NCI-H748 treated with DMSO at 0.1 percent for 48 hours (cell line): ENCODE results near the gene CCNT2.
"Not testable (repeated sequence)": the region's sequence is repeated elsewhere in the genome, so short reads cannot be mapped to it uniquely, and the experiment has no call there.

ENCODE experiments used
- DNase-seq: peaks from one replicate; lab custom pipeline; 2025; lab: John Stamatoyannopoulos, UW

The CCNT2 gene

DNA sequence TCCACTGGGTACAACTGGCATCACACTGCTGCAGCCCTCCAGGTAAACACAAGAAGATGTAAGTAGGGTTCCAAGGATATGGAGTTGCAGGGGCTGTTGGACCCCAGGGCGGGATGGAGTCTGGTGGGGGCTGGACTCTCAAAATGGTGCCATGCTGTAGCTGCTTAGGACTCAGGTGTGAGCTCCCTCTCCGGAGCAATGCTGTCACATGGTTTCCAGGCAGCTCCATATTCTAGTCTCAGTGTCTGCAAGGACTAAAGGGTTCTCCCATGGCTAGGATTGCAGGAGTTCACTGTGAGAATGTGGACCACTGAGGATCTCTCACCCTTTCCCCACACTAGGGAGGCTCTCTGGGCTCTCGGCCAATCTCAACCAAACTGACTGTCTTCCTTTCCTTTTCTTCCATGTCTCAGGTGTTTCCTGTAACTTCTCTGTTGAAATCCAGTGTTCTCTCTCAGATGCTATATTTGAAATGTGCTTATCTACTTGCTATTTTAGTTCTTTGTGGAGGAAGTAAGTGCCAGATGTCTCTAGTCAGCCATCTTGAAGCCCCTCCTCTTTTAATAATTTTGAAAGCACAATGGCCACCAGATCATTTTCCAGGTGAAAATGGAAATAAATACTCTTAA, 57.6 kb downstream of the CCNT2 start:
- DNase-seq = no peak

DNA sequence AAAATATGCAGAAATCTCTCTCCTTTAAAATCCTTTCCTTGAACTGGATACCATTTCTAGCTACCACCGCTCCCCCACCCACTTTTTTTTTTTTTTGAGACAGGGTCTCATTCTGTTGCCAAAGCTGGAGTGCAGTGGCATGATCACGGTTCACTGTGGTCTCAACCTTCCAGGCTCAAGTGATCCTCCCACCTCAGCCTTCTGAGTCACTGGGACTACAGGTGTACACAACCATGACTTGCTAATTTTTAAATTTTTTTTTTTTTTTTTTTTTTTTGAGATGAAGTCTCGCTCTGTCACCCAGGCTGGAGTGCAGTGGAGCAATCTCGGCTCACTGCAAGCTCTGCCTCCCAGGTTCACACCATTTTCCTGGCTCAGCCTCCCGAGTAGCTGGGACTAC, 58.5 kb downstream of the CCNT2 start:
- DNase-seq = not testable (repeated sequence)

- no peak for DNase-seq
Measured at GRCh38 chr2:134979221-134979620, 60.6 kb downstream of the CCNT2 start.

GRCh38 chr2:134980639-134981038, 62.0 kb downstream of the CCNT2 start:
- no peak for DNase-seq

- DNase-seq = no peak
Measured at GRCh38 chr2:134982603-134983002, 64.0 kb downstream of the CCNT2 start.

GRCh38 chr2:134985061-134985460, 66.4 kb downstream of the CCNT2 start:
- DNase-seq = no peak

GRCh38 chr2:134988994-134989605, 70.5 kb downstream of the CCNT2 start:
- DNase-seq = peak; percentile 23

DNA sequence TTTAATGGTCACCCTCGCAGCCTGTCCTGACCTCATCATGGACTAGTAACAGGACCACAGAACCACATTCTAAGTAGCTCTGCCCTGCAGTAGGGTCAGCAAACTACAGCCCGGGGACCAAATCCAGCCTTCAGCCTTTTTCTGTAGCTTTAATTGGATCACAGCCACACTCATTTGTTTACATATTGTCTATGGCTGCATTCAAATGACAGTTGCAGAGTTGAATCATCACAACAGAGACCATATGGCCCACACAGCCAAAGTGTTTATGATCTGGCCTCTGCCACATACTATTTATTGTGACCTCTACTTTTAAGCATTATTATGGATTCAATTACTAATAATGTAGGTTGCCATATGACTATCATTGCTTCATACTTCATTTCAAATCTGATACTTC, 80.9 kb downstream of the CCNT2 start:
- DNase-seq = no peak

- no peak for DNase-seq
Measured at GRCh38 chr2:135002836-135003235, 84.2 kb downstream of the CCNT2 start.

DNA sequence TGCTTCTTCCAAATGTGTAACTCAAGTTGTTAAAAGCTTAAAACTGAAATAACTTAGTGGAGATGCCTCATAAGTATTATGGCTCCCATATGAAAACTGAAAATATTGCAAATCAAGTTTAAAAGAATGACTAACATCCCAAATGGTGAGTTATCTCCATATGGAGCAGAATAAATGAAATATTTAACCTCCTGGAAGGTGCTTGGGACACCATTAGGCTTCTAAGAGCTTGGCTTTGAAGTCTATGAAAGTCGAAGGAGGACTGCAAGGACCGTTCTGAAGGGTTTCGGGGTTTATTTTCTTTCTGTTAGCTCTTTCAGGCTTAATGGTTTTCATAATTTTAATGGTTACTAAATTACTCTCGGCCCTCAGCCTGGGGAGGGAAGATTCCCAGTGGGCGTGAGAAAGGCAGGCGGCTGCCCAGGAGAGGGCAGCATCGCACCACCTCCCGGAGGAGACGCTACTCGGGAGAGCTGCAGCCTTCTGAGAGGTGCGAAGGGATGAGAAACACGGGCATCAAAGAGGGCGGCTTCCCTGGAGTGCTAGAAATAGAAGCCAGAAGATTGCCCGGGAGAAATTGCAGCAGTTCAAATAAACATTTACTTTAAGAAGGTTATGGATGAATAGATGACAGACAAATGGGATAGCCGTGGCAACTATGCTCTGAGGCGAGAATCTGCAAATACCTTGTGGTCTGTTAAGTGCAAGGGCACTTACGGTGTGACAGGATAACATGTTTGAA, 85.6 kb downstream of the CCNT2 start:
- DNase-seq = peak; percentile 37

GRCh38 chr2:135005753-135006152, 87.1 kb downstream of the CCNT2 start:
- no peak for DNase-seq
